ENCODE data around the gene ARHGEF38. TPM values are rescaled to one million over a fixed set of nuclear protein-coding genes. Genes with fewer than 3 reads are reported as not detected.

ARHGEF38 gene
- total RNA-seq, 1 experiment from 2014 or later, result not detected

Other genes with a start within 250 kb of the ARHGEF38 start
- gene PPA2, start 78.6 kb upstream of the ARHGEF38 start, total RNA-seq (2022), result 116 and 165 TPM in 2 replicates
- gene INTS12, start 156.1 kb downstream of the ARHGEF38 start, total RNA-seq (2022), result 34.5 and 40.0 TPM in 2 replicates
- gene GSTCD, start 156.2 kb downstream of the ARHGEF38 start, total RNA-seq (2022), result 16.3 and 19.2 TPM in 2 replicates

Measured in MCF 10A (cell line).